Heart right ventricle (tissue), 16 donors: ENCODE measurements around the gene FARP1. TPM values are rescaled to one million over a fixed set of nuclear protein-coding genes. Genes with fewer than 3 reads are reported as not detected.

Experiments used
- ATAC-seq, 8 donors: fragments of 200-7000 bp; cut with Tn5 transposase; one replicate each; pipeline ENCODE4 v1.9.1; 2020; ENCODE audit warnings: mild to moderate bottlenecking in 8 of 8, moderate library complexity in 8 of 8, moderate number of reproducible peaks in 1 of 8
- DNase-seq, 2 donors: peaks; one replicate each; pipeline ENCODE4 v3.0.0-alpha.2; 2020
- H3K27ac ChIP-seq, 10 donors: fragments of 200-600 bp; sonication (generic) in 2 of 10; one replicate each; pipeline versions ENCODE4 v1.5.0 to v1.8.0; 2020 to 2022; ENCODE audit warnings: mild to moderate bottlenecking in 3 of 10
- H3K27me3 ChIP-seq, 7 donors: fragments of 200-600 bp; one replicate each; pipeline ENCODE4 v1.8.0; 2021 to 2022; ENCODE audit warnings: mild to moderate bottlenecking in 2 of 7
- H3K36me3 ChIP-seq, 9 donors: fragments of 200-600 bp; sonication (generic) in 1 of 9; one replicate each; pipeline versions ENCODE4 v1.5.0 to v1.8.0; 2020 to 2022; ENCODE audit warnings: mild to moderate bottlenecking in 2 of 9
- H3K4me1 ChIP-seq, 9 donors: fragments of 200-600 bp; sonication (generic) in 1 of 9; one replicate each; pipeline versions ENCODE4 v1.5.0 to v1.8.0; 2020 to 2022; ENCODE audit warnings: mild to moderate bottlenecking in 4 of 9
- H3K4me3 ChIP-seq, 10 donors: fragments of 200-600 bp; sonication (generic) in 2 of 10; one replicate each; pipeline versions ENCODE4 v1.5.0 to v1.8.0; 2020 to 2022; ENCODE audit warnings: mild to moderate bottlenecking in 7 of 10, moderate library complexity in 2 of 10
- H3K9me3 ChIP-seq, 11 donors: fragments of 200-600 bp in 10 of 11; sonication (generic) in 2 of 11; one replicate each; pipeline versions ENCODE4 v1.5.0 to v1.8.0; 2013 to 2022; ENCODE audit warnings: mild to moderate bottlenecking in 2 of 11, control low read depth in 1 of 11, moderate library complexity in 1 of 11
- WGBS, 2 donors: extraction: QIAGEN DNeasy Blood & Tissue Kit; methylation state at CpG; one replicate each; pipeline ENCODE4 v1.1.7; 2013; ENCODE audit warnings: inconsistent platforms in 1 of 2; 5-methylcytosine and 5-hydroxymethylcytosine counted together
- intact Hi-C, 10 donors: fragments of 100-400 bp; cut with DNase I; formaldehyde crosslinking; loops; one replicate each; pipeline versions ENCODE4 v1.11.1 to v1.14.2; 2022
- polyA plus RNA-seq, 2 donors: library from polyadenylated mRNA; stranded (reverse); fragments of 200-250 nt; gene quantifications; one replicate each; pipeline ENCODE4 v1.2.3, GENCODE V29; 2013
- total RNA-seq, 10 donors: library from RNA; stranded (reverse); fragmentation: NEBNext Ultra II Directional in 3 of 10; extraction: Animal tissue kit (Norgen Biotek cat#: 25700) in 3 of 10; gene quantifications; one replicate each; pipeline versions ENCODE4 v1.2.1 to v1.2.4, GENCODE V29; 2021 to 2023
- TF ChIP-seq, protein P1 (sequence below), 9 donors: fragments of 200-600 bp; sonication (generic) in 2 of 9; IDR thresholded peaks; one replicate each; pipeline versions ENCODE4 v1.5.0 to v1.8.0; 2021 to 2022; ENCODE audit warnings: antibody characterized with exemption in 9 of 9, mild to moderate bottlenecking in 5 of 9, moderate library complexity in 1 of 9
- donor health status: Arrhythmogenic right ventricular cardiomyopathy.
- donor health status: ischemic (EF 13 %, LVEDD 7.1; RV severe dilation, severe dysfunction).
- donor health status: healthy with polysubstance abuse.
- donor health status: DM: no; HTN: yes; CAD: no.
- donor health status: DM: no; HTN: no; CAD: no.
- donor health status: ischemic (EF 25% LVEDD 6.9; RV normal size, moderate dysfunction).
- donor health status: ischemic (EF 25% LVEDD 5.7; RV mildly dilated, moderate dysfunction).
- donor health status: healthy.
- donor health status: DM: yes; HTN: yes; CAD: no.
- donor health status: Ischemic cardiomyopathy.
- donor health status: ischemic (EF 35%, LVEDD 5.7; RV mildly dilated, moderate dysfunction).
- donor health status: nonischemic (EF 11% LVEDD 7.7; RV severe dilation, severe dysfunction).
- donor health status: DM: yes; HTN: yes; CAD: no.
- donor health status: PGD.
- donor health status: ischemic (EF 29% LVEDD 5.4; RV normal size, mild dysfunction).
- donor health status: nonischemic (EF 23%, LVEDD 6.1; RV moderate dilation, normal function).

The FARP1 gene
- total and polyA plus RNA-seq, 12 donors = 6.9 to 72.9 (median 17.1) TPM

DNA sequence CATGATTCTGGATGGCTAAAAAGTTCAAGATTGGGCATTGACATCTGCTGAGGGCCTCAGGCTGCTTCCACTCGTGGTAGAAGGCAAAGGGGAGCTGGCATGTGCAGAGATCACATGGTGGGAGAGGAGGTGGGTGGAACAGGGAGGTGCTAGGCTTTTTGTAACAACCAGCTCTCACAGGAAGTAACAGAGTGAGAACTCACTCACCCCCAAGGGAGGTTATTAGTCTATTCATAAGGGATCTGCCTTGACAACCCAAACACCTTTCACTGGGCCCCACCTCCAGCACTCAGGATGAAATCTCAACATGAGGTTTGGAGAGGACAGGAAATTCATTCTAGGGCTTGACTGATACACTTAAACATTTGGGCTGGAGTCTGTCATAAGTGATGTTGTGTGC lies 231.9 kb downstream of the FARP1 start:
- intact Hi-C loops = no loop called here
- TF ChIP-seq, protein P1, sequence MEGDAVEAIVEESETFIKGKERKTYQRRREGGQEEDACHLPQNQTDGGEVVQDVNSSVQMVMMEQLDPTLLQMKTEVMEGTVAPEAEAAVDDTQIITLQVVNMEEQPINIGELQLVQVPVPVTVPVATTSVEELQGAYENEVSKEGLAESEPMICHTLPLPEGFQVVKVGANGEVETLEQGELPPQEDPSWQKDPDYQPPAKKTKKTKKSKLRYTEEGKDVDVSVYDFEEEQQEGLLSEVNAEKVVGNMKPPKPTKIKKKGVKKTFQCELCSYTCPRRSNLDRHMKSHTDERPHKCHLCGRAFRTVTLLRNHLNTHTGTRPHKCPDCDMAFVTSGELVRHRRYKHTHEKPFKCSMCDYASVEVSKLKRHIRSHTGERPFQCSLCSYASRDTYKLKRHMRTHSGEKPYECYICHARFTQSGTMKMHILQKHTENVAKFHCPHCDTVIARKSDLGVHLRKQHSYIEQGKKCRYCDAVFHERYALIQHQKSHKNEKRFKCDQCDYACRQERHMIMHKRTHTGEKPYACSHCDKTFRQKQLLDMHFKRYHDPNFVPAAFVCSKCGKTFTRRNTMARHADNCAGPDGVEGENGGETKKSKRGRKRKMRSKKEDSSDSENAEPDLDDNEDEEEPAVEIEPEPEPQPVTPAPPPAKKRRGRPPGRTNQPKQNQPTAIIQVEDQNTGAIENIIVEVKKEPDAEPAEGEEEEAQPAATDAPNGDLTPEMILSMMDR (IDR thresholded peaks at IDR 0.05) = no peak
- Histone ChIP-seq H3K9me3 (peaks cover 0 to 17% (median 6%) of the 10 kb centered on the region in 11 donors), H3K4me3 (no peak overlapping the region), H3K27ac (no peak overlapping the region), H3K36me3 (peaks cover 0 to 5% (median 0%) of the 10 kb centered on the region in 9 donors), H3K4me1 (peaks cover 0 to 16% (median 5%) of the 10 kb centered on the region in 9 donors), H3K27me3 (no peaks in the 10 kb centered on the region)
- ATAC-seq (no peak), DNase-seq (no peak)
- whole genome bisulfite sequencing, 2 donors = 84 to 90% methylated on average over 1 of the region's 1 CpG

DNA sequence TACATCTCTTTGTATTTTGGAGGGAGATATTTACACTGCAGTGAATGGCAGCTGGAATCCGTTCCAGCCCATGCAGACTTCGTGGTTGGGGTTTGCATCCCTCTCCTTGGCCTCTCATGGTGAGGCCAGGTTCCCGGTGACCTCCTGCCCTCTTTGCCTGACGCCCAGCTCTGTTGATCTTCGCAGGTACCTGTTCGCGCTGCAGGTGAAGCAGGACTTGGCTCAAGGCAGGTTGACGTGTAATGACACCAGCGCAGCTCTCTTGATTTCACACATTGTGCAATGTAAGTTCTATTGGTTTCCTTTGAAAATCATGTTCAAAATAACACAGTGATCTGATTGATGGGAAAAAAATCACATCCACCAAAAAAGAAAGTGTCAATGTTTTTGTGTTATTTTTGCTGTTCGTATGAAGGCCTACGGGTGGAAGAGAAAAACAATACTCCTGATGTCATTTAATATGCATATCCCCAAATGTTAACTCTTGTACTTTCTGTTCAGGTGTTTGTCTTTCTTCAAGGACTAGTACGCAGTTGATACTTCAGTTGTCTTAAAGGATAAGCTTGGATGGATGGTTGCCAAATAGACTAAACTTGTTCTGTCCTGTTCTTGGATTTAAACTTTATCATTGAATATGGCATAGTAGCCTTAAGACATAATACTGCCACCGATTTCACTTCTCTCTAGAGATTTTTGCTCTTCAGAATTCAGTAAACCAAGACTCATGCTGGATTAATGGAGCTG lies 234.9 kb downstream of the FARP1 start:
- Histone ChIP-seq H3K9me3 (peaks cover 0 to 17% (median 6%) of the 10 kb centered on the region in 11 donors), H3K36me3 (peaks cover 0 to 10% (median 0%) of the 10 kb centered on the region in 9 donors), H3K4me1 (no peaks in the 10 kb centered on the region), H3K27me3 (no peaks in the 10 kb centered on the region), H3K4me3 (no peak overlapping the region), H3K27ac (no peak overlapping the region)
- no peak for ATAC-seq
- 93 to 96% methylated on average over 13 of the region's 13 CpGs for WGBS, 2 donors
- DNase-seq = no peak
- intact Hi-C loops = no loop called here
- TF ChIP-seq, protein P1 (IDR thresholded peaks at IDR 0.05) = no peak

DNA sequence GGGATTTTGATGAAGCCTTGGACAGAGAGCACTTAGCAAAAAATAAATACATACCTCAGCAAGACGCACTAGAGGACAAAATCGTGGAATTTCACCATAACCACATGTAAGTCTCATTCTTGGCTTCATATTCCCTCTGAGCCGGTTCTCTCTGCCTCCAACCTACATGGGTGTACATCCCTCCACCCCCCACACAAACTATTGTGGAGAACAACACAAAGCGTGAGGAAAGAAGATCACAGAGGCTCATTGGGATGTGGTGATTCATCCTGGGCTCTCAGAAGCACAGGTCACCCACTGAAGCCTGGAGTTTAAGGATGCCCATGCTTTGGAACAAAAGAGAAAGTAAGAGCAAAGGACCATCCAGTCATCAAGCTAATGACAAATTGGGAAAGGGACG lies 241.8 kb downstream of the FARP1 start:
- no peaks in the 10 kb centered on the region for H3K9me3 ChIP-seq
- ATAC-seq = no peak
- no peaks in the 10 kb centered on the region for H3K27me3 ChIP-seq
- DNase-seq = no peak
- intact Hi-C loops = loop anchor here in 1 of 10 donors (5.0 kb wide), 1 partner anchor 242 kb away; the partner anchor contains the start of gene FARP1
- H3K36me3 ChIP-seq = peaks cover 0 to 52% (median 7%) of the 10 kb centered on the region in 9 donors
- TF ChIP-seq, protein P1 (IDR thresholded peaks at IDR 0.05) = no peak
- peaks cover 0 to 29% (median 11%) of the 10 kb centered on the region in 9 donors for H3K4me1 ChIP-seq
- no peak overlapping the region for H3K27ac ChIP-seq
- H3K4me3 ChIP-seq = no peak overlapping the region
- WGBS, 2 donors = 91 to 92% methylated on average over 5 of the region's 5 CpGs

DNA sequence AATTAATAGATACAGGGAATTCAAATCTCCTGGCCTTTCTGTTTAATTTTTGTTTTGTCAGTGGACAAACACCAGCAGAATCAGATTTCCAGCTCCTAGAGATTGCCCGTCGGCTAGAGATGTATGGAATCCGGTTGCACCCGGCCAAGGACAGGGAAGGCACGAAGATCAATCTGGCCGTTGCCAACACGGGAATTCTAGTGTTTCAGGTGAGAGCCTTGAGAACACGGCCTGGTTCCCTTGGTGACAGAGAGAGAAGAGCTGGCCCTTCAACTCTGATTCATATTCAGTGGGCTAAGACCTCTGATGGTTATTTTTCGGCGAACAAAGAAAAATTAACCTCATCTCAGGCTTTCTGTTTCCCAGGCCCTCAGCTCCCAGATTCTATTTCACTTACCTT lies 242.7 kb downstream of the FARP1 start:
- Histone ChIP-seq H3K4me3 (no peak overlapping the region), H3K9me3 (no peaks in the 10 kb centered on the region), H3K36me3 (peaks cover 0 to 57% (median 7%) of the 10 kb centered on the region in 9 donors), H3K4me1 (peaks cover 0 to 35% (median 11%) of the 10 kb centered on the region in 9 donors), H3K27ac (no peak overlapping the region), H3K27me3 (no peaks in the 10 kb centered on the region)
- 90 to 94% methylated on average over 10 of the region's 10 CpGs for whole genome bisulfite sequencing, 2 donors
- intact Hi-C loops = loop anchor here in 1 of 10 donors (5.0 kb wide), 1 partner anchor 243 kb away; the partner anchor contains the start of gene FARP1
- TF ChIP-seq, protein P1 (IDR thresholded peaks at IDR 0.05) = no peak
- ATAC-seq (no peak), DNase-seq (no peak)
